SU-DHL-6 (cell line): ENCODE measurements around the gene TRIM54.

Experiments used
- EZH2phosphoT487 ChIP-seq: fragments of 200-600 bp; sonication (generic), shearing (Covaris generic); conservative IDR thresholded peaks from 2 replicates; pipeline ENCODE4 v1.6.1; 2018; ENCODE audit warnings: mild to moderate bottlenecking, antibody characterized with exemption, low read length, moderate library complexity, mixed read lengths
- TF ChIP-seq, protein P1 (sequence below): fragments of 200-600 bp; sonication (generic); IDR thresholded peaks from one replicate; pipeline ENCODE4 v1.5.1; 2017; ENCODE audit warnings: antibody characterized with exemption, mild to moderate bottlenecking, low read length, moderate library complexity; ENCODE audit not compliant: insufficient read depth, poor library complexity, severe bottlenecking

DNA sequence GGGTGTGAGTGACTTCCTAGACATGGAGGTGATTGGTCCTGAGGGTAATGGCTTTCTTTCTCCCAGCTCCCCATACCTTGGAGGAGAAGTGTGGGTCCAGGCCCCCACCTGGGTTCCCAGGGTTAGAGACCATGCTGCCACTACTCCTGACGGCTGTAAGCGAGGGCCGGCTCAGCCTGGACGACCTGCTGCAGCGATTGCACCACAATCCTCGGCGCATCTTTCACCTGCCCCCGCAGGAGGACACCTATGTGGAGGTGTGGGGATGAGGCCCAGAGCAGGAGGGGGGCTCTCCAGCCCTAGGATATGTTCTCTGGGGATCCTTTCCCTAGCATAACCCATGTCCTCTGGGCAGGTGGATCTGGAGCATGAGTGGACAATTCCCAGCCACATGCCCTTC, 43.3 kb upstream of the TRIM54 start:
- TF ChIP-seq, protein P1, sequence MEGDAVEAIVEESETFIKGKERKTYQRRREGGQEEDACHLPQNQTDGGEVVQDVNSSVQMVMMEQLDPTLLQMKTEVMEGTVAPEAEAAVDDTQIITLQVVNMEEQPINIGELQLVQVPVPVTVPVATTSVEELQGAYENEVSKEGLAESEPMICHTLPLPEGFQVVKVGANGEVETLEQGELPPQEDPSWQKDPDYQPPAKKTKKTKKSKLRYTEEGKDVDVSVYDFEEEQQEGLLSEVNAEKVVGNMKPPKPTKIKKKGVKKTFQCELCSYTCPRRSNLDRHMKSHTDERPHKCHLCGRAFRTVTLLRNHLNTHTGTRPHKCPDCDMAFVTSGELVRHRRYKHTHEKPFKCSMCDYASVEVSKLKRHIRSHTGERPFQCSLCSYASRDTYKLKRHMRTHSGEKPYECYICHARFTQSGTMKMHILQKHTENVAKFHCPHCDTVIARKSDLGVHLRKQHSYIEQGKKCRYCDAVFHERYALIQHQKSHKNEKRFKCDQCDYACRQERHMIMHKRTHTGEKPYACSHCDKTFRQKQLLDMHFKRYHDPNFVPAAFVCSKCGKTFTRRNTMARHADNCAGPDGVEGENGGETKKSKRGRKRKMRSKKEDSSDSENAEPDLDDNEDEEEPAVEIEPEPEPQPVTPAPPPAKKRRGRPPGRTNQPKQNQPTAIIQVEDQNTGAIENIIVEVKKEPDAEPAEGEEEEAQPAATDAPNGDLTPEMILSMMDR, result no peak
- TF ChIP-seq EZH2phosphoT487, result no peak
